Activated T-cell treated with anti-CD3 and anti-CD28 coated beads, Interleukin-2, amount 50 U/mL, for 48 hours (primary cell): ENCODE measurements around the gene RAB1A.

ENCODE experiments used
- DNase-seq, 2 experiments: peaks; one replicate each; pipeline ENCODE4 v3.0.0-alpha.2; 2020

Gene RAB1A

DNA sequence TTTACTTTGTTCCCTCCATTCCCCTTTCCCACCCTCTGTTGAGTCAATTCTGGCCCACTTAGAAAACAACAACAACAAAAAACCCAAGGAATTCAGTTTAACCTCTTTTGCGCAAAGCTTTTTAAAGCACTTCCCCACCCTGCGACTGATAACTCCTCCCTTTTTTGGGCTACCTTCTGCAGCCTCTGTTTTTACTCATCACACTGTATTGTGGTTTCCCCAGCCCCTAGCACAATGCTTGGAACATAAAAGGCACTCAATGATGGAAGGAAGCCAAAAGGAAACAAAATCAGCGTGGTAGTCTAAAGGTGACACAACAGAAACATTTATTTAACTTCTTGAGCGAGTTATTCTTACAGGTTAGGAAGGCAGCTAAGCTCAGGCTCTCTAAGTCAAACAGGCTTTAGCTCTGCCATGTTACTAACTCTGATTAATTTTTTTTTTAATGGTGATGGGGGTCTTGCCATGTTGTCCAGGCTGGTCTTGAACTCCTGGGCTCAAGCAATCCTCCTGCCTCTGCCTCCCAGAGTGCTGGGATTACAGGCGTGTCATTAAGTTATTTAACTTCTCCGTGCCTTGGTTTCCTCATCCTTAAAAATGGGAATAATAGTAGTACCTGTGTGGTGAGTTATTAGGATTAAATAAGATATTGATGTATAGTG lies 72.4 kb downstream of the RAB1A start:
- peak in 1 of 2 experiments; percentile 47 for DNase-seq

DNA sequence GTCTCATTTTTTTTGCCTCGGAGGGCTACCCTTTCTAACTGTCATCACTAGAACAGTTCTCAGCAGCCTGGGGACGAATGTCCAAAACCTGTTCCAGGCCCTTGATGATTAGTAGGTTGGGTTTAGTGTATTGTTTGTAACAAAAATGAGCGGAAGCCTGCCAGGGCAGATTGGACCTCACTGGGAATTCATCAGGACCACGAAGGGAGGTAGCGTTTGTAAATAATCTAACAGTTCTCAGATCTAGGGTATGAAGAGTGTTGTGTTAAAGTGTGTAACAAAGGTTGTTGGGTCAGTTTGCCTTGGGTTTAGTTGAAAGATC lies 72.9 kb downstream of the RAB1A start:
- no peak for DNase-seq

DNA sequence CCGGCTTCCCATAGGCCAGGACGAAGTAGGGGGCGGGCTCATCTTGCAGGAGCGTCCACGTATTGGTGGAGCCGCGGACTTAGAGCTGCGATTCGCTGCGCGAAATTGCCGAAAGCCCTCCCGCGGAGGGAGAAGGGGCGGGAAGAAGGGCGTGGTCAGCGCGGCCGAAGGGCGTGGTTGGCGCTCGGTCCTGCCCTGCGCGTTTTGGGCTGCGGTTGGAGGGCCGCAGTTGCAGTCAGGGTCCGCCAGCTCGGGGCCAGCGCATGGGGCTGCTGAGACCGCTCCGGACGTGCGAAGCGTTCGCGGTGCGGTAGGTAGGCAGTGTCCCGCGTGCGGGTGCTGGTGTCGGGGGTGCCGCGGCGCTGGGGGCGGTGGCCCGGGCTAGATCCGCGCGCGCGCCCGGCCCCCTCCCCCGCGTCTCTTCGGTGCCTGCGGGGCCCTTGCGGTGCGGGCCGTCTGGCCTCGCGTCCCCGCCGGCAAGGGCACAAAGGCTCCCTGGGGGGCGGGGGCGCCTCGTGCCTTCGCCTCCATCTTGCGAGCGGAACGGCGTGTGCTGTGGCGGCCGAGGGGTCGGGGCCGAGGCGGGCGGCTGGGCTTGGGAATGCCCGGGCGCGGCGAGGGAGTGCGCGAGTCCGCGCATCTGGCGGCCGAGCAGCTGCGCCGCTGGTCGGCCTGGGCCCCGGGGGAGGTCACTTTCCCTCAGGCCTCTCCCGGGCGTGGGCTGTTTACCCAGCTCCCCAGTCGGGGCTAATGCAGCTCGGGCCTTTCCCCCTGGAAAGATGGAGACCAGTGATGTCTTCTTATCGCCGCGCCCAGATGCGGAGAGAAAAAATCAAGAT lies 73.5 kb downstream of the RAB1A start, which contains the start of gene CEP68:
TSS of gene CEP68 (plus strand) at position 202 of the 839 bp plus-strand sequence. CDS start 13,029 bp downstream, outside the sequence.
- DNase-seq, result peak; percentile 95 to 97

DNA sequence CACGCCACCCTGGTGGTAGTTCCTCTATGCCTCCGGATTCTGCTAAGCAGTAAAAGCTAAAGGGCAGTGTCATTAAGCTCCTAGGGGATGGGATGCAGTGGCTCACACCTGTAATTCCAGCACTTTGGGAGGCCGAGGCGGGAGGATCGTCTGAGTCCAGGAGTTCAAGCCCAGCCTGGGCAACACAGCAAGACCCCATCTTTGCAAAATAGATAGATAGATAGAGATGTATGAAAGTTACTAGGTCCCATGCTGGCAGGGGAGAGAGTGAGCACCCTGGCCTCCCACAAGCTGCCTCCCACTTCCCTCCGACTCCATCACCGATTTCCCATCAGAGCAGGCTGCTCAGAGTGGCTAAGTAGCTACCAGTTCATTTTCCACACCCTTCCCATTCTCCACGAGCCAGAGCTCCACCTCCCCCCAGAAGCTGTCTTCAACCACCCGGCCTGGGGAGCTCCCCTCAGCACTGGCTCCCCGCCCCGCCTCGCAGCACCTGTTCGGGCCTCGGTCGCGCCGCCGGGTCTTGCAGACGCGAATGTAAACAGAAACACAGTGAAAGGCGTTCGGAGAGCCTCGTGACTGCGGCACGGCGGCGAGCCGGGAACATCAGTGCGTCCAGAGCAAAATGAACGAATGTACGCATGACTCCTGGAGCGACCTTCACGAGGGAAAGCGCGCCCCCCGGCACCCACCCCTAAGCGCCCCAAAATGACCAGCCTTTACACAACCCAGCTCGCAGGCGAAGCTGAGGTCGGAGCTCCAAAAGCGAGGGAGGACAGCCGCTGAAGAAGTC lies 74.3 kb downstream of the RAB1A start:
- no peak for DNase-seq

DNA sequence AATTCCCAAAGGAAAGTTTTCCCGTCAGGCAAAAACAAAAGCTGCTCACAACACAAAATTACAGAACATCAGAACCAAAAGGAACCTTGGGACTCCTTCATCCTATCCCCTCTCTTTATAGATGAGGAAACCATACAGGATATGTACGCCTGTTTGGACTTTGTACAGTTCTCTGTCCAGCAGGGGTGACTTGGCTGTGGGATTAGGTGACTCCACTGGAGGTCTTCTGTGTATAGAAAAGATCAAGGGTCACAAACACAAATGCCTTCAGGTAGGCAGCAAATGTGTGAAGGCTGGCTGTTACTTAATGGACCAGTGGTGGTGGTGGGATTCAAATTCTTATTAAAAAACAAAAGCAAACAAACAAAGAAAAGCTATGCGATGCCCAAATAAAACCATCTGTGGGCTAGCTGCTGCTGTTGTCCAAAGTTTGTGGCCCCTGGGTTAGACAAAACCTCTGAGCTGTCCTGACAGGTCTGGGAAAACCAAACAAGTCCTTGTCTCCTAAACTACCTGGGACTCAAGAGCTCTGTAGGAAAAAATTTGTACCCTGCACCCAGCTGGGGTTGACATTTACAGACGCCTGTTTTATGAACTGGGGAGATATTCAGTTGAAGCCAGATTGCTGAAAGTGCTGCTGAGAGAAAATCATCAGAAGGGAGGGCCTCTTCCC lies 75.0 kb downstream of the RAB1A start:
- no peak for DNase-seq

DNA sequence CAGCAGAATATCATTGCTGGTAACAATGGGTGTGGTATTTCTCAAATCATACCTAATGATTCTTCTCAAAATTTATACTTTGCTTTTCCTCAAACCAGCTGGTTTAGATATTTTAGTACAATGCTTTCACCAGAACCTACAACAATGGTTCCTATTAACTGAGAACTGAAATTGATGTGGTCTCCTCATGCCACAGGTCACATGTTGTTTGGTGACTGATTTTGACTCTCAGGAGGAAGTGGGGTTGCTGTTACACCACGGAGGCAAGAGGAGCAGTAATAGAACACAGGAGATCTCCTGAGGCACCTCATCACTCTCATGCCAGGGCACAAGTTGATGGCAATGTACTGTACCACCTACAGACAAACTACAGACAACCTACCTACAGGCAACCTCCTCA lies 76.7 kb downstream of the RAB1A start:
- no peak for DNase-seq

DNA sequence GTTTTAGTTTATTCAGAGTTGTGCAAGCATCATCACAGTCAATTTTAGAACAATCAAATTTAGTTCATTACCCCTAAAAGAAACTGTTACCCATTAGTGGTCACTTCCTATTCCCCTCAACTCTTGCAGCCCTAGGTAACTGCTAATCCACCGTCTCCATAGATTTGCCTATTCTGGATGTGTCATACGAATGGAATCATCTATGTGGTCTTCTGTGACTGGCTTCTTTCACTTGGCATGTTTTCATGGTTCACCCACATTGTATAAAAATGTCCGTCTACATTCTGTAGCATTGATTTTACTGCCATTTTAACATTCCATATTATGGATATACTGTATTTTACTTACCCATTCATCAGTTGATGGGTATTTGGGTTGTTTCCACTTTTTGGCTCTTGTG lies 79.0 kb downstream of the RAB1A start:
- no peak for DNase-seq

DNA sequence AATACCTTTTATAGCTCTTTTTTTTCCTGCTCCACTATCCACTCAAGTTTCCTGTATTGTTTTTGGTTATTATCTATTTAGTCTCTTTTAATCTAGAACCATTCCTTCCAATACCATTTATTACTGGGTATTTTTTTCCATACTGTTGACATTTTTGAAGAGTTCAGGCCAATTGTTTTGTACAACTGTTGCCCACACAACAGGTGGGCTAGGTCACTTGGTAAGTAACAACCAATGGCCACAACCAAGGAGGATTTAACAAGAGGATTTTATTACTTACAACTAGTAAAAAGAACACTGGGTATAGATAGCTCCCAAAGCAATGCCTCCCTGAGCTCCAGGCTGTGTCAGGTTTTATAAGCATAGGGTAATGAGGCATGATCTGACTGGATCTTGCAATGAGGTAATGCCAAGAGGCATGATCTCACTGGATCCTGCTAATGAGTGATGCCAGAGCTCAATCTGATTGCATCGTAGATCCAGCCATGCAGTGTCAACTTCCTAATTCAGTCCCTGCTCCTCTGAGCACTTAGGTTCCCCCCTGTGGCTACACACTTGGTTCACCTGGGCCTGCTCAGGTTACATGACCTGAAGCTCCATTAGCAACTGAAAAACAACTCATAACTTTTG lies 80.8 kb downstream of the RAB1A start:
- DNase-seq, result no peak

DNA sequence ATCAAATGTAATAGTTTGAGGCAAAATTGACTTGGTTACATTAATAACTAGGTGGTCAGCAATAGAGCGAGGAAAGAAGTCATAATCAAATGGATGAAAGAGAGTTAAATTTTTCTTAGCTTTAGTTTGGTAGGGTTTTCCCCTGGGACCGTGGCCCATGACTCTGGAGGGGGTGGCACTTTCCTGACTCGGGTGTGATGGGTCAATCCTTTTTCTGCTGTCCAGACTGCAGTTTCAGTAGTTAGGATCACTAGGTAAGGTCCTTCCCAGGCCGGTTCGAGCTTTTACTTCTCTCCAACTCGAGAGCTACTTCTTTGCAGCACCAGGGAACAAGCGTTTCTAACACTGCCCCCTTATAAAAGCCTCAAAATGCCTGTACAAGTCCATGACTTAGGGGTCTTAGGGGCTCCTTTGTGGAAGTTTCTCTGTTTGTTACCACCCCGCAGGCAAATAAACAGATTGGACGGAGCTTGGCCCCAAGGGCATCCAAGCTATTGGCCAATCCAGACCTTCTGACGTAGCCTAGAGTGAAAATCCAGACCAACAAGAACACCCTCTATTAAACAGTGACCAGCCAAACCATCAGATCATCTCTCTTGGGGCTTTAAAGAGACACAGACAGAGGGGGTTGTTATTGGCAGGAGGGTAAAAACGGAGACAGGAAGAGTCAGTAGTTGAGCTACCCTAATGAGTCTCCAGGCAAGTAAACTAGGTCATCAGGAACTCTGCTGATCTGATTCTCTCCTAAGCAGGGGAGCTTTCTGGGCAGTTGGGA lies 83.1 kb downstream of the RAB1A start:
- DNase-seq, result no peak

DNA sequence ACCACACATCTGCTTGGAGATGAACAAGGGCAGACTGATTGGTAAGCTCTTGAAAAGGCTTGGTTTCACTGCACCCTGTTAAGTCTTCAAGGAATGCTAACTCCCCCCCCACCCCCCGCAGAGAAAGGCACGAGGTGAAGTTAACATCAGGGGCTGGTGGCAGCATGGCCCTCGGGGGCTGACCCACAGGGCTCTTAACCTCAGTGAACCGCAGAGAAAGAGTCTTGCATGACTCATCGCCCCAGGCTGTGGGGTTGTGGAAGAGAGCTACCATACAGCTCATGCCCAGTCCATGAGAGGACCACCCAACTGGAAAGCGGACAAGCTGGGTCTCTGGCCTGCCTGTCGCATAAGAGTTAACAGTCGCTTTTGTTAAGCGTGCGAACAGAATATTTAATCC lies 84.3 kb downstream of the RAB1A start:
- no peak for DNase-seq

DNA sequence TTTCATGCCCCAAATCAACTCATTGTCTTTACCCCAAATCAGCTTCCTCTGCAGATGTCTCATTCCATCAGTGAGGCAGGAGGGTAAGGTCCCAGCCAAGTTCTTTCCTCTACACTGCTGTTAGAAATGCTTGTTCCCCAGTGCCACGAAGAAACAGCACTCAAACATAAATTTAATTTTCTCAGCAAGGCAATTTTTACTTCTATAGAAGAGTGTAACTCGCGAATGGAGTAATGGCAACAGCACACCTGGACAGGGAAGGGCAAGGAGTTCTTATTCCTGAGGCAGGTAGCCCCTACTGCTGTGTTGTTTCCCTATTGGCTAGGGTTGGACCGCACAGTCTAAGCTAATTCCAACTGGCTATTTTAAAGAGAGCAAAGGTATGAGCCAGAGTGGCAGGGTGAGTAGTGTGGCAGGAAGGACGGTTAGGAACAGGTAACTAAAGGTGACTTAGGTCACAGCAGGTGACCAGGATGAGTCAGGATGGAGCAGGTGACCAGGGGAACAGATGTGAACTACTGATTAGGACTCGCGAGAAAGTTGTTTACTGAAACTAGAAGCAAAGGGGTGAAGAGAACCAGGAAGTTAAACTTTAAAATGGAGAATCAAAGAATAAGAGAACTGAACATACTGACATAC lies 85.7 kb downstream of the RAB1A start:
- no peak for DNase-seq

DNA sequence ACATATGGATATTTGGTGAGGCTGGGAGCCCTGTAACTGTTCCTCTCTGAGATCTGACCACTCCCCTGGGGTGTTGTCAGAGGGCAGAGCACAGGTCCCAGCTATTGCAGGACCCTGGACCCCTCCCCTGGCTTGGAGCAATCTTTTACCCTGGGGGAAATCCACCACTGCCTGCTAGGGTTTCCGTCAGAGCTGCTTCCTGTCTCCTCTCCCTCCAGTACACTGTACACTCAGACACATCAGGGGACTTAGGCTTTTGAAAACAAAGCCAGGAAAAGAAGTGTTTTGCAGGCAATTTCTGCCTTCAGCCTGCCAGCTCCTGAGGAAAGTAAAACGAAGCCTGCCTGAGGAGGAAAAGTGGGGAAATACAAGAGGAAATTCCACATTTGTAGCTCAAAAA lies 86.9 kb downstream of the RAB1A start:
- DNase-seq, result no peak

DNA sequence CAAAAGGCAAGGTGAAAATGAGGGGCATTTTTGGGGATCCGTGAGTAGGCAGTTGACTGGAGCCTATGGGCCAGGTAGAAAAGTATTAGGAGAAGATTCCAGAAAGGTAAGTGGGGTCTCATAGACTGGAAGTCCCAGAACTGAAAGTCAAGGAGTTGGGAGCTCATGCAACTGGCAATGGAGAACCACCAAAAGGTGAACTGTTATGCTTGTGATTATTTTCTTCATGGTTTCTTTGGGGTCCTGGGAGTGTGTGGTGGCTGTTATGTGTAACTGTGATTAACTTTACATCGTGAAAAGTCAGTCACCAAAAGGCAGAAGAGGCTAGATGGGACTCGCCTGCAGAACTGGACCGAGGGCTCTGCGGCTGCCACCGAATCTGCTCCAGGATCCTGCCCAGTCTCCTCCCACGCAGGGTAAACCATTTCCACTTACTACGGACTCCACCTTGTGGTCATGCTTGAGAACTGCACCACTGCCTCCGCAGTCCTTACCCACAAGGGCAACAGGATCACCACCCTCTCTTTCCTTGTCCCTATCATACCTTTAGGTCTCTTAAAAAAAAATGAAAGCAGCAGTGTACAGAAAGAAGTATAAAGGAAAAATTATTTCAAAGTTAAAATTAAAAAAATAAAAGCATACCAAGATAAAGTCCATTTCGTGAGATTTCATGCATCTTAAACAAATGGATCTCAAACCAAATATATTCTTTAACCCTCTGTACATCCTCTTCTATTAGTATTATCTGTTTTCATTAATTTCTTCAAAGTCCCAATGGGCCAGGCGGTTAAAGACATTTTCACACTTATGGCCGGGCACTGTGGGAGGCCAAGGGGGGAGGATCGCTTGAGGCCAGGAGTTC lies 89.3 kb downstream of the RAB1A start:
- DNase-seq, result peak; percentile 82 to 84

DNA sequence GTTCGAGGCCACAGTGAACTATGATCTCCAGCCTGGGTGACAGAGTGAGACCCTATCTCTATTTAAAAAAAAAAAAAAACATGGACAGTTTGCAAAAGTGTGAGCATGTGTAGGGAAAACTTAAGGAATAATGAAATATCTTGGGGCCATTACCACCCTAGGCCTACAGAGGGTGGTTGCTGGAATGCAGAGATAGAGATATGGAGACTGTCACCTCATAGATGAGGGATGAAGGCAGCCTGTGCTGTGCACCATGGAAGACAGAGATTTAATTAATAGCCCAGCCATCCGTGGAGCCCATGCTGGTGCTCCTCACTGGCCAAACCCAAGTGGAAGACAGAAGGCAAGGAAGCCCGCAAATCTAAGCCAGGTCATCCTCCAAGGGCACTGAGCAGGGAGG lies 90.3 kb downstream of the RAB1A start:
- DNase-seq, result no peak

DNA sequence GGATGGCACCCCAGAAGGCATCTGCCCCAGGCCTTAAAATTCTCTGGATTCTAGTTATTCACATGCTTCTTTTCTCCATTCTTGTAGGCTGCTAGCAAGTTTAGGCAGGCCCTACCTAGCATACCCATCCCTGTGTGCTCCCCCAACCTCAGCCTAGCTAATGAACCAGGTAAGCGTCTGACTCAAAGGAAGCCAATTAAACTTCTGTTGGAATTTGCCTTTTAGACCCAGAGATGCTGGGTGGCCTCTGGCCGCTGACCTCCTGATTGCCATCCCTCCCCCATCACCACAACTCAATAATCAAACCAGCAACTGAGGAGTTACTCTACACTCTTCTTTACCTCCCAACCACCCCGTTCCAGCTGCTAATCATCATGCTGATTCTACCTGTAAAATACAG lies 92.7 kb downstream of the RAB1A start:
- DNase-seq, result no peak
